GM12892 (cell line): ENCODE measurements around the gene ZBTB40.

Source experiments
- DNase-seq: peaks from one replicate; pipeline ENCODE4 v3.0.0; 2011; ENCODE audit not compliant: insufficient read length
- FAIRE-seq: peaks from 2 replicates; lab custom pipeline; 2011; peaks lifted over from hg19 to GRCh38; lab: Jason Lieb, UNC
- POLR2A ChIP-seq: IDR thresholded peaks from 2 replicates; pipeline ENCODE4 v1.6.1; 2011; ENCODE audit warnings: low read depth, low read length, control low read depth
- POLR2AphosphoS5 ChIP-seq: IDR thresholded peaks from 2 replicates; pipeline ENCODE4 v1.6.1; 2011; ENCODE audit warnings: low read depth, low read length, control low read depth
- TAF1 ChIP-seq: IDR thresholded peaks from 2 replicates; pipeline ENCODE4 v1.6.1; 2011; ENCODE audit warnings: low read depth, mild to moderate bottlenecking, control low read depth, low read length, borderline replicate concordance

The ZBTB40 gene

DNA sequence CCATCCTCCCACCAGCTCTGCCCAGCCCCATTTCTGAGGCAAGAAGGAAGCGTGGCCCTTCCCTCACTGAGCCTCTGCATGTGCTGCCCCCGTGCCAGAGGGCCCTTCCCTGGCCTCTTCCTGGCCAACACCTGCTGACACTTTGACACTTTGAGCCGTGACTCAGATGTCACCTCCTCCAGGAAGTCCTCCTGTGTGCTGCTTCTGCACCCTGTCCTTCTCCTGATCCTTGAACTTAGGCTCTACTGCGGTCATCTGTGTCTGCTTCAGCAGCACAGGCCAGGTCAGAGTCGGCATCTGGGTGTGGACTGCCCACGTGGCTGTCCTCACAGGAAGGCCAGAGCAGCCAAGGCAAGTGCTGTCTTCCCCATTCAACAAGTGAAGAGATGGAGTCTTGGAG lies 92.0 kb downstream of the ZBTB40 start:
- DNase-seq = no peak
- no peak for FAIRE-seq
- TF ChIP-seq POLR2A = no peak
- no peak for TF ChIP-seq POLR2AphosphoS5
- TF ChIP-seq TAF1 = no peak

DNA sequence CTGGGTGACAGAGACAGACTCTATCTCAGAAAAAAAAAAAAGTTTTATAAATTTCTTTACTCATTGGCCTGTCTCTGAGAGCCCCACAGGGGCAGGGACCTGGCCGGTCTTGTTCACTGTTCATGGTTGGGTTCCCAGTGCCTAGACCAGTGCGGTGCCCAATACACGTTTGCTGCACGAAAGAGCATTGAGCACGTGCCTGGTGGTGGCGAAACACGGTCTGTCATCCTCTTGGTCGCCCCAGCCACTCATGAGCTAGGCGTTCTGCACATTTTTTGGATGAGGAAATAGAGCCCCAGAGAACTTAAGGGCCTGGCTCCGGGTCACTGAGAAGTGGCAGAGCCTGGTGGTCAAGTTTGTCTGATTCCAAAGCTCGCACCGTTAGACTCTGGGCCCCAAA lies 93.0 kb downstream of the ZBTB40 start:
- DNase-seq = no peak
- TF ChIP-seq TAF1 (no peak), POLR2AphosphoS5 (no peak), POLR2A (no peak)
- FAIRE-seq = no peak

GRCh38 chr1:22545141-22545540 lies 93.5 kb downstream of the ZBTB40 start:
- TF ChIP-seq POLR2A = no peak
- TF ChIP-seq POLR2AphosphoS5 = no peak
- no peak for TF ChIP-seq TAF1
- DNase-seq = no peak
- no peak for FAIRE-seq

- no peak for FAIRE-seq
- no peak for DNase-seq
- no peak for TF ChIP-seq POLR2A
- TF ChIP-seq TAF1 = no peak
- no peak for TF ChIP-seq POLR2AphosphoS5
Observed at GRCh38 chr1:22547186-22547817, 95.7 kb downstream of the ZBTB40 start.

DNA sequence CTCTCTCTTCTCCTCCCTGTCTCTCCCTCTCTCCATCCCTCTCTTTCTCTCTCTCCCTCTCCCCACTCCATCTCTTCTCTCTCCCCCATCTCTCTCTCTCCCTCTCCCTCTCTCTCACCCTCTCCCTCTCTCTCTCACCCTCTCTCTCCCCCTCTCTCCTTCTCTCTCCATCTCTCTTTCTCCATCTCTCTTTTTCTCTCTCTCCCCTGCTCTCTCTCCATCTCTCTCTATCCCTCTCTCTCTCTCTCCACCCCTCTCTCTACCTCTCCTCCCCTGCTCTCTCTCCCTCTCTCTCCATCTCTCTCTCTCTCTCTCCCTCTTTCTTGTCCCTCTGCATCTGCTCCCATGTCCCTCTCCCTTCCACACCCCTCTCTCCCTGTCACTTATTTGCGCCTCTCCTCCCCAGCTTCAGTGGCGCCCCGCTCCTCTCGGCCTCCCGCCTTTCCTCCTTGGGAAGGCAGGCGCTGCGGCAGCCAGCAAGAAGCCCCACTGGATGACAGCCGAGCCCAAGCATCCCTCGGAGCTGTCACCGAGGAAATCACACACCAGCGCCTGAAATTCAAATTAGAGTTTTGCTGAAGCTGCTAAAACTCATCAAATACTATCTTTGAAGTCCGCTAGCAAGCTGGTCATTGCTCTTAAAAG lies 96.3 kb downstream of the ZBTB40 start:
- DNase-seq (no peak), FAIRE-seq (no peak)
- no peak for TF ChIP-seq POLR2A
- TF ChIP-seq TAF1 = no peak
- no peak for TF ChIP-seq POLR2AphosphoS5

- TF ChIP-seq POLR2A (no peak), TAF1 (no peak), POLR2AphosphoS5 (no peak)
- FAIRE-seq (no peak), DNase-seq (no peak)
Observed at GRCh38 chr1:22550021-22550420, 98.4 kb downstream of the ZBTB40 start.

GRCh38 chr1:22551591-22551990 lies 99.9 kb downstream of the ZBTB40 start:
- DNase-seq = no peak
- TF ChIP-seq POLR2AphosphoS5 (no peak), POLR2A (no peak), TAF1 (no peak)
- FAIRE-seq = no peak

GRCh38 chr1:22552021-22552420 lies 100.4 kb downstream of the ZBTB40 start:
- TF ChIP-seq POLR2A (no peak), POLR2AphosphoS5 (no peak), TAF1 (no peak)
- no peak for FAIRE-seq
- no peak for DNase-seq

- FAIRE-seq (no peak), DNase-seq (no peak)
- no peak for TF ChIP-seq POLR2AphosphoS5
- no peak for TF ChIP-seq TAF1
- TF ChIP-seq POLR2A = no peak
Observed at GRCh38 chr1:22553104-22553880, 101.6 kb downstream of the ZBTB40 start.

GRCh38 chr1:22553991-22554522 lies 102.4 kb downstream of the ZBTB40 start:
- TF ChIP-seq TAF1 (no peak), POLR2AphosphoS5 (no peak), POLR2A (no peak)
- no peak for DNase-seq
- no peak for FAIRE-seq

DNA sequence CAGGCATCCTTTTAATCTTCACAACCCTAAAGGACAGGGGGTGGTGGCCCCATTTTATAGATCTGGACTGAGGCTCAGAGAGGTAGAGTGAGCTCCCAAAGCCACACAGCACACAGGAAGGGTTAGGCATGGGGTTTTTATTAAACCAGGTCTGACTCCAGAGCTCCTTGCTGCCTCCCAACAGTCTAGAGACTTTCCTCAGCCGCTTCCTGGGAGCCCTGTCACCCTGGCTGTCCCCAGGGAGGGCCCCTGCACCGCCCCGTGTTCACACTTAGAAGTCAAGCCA lies 103.7 kb downstream of the ZBTB40 start:
- FAIRE-seq = no peak
- TF ChIP-seq POLR2A (no peak), POLR2AphosphoS5 (no peak), TAF1 (no peak)
- no peak for DNase-seq
